UCSD-AML1 (cell line): Measurements from ENCODE around the gene TOPORS.
"Not testable (repeated sequence)": the region's sequence is repeated elsewhere in the genome, so short reads cannot be mapped to it uniquely, and the experiment has no call there.

Experiments
- DNase-seq: peaks from one replicate; lab custom pipeline; 2025; ENCODE audit not compliant: unreplicated experiment; lab: John Stamatoyannopoulos, UW

TOPORS gene

GRCh38 chr9:32566770-32567169 lies 14.4 kb upstream of the TOPORS start:
- DNase-seq = no peak

- DNase-seq = no peak
Measured at GRCh38 chr9:32565967-32566366, 13.6 kb upstream of the TOPORS start.

GRCh38 chr9:32558408-32558934 lies 6.1 kb upstream of the TOPORS start:
- DNase-seq = no peak

GRCh38 chr9:32554591-32554990 lies 2.2 kb upstream of the TOPORS start:
- no peak for DNase-seq

- no peak for DNase-seq
Measured at GRCh38 chr9:32554107-32554506, 1.7 kb upstream of the TOPORS start.

- DNase-seq = peak; percentile 51
Measured at GRCh38 chr9:32551276-32552051, 922 bp downstream of the TOPORS start.

GRCh38 chr9:32550562-32551275 lies 1.7 kb downstream of the TOPORS start:
- peak; percentile 94 for DNase-seq

- DNase-seq = no peak
Measured at GRCh38 chr9:32550150-32550561, 2.2 kb downstream of the TOPORS start.

- DNase-seq = not testable (repeated sequence)
Measured at GRCh38 chr9:32548213-32548612, 4.2 kb downstream of the TOPORS start.

GRCh38 chr9:32545884-32546283 lies 6.5 kb downstream of the TOPORS start:
- no peak for DNase-seq

- no peak for DNase-seq
Measured at GRCh38 chr9:32543047-32543446, 9.3 kb downstream of the TOPORS start.

GRCh38 chr9:32533816-32534215 lies 18.6 kb downstream of the TOPORS start:
- DNase-seq = no peak

- no peak for DNase-seq
Measured at GRCh38 chr9:32533336-32533735, 19.1 kb downstream of the TOPORS start.

GRCh38 chr9:32526707-32527048 lies 25.7 kb downstream of the TOPORS start:
- no peak for DNase-seq

- DNase-seq = peak; percentile 92
Measured at GRCh38 chr9:32526041-32526706, 26.2 kb downstream of the TOPORS start, which contains the start of gene RIGI. Gene RIGI, minus strand, starts transcription at chr9:32526196. Its CDS starts 30 bp downstream, at chr9:32526166.

GRCh38 chr9:32525709-32526030 lies 26.7 kb downstream of the TOPORS start:
- DNase-seq = no peak

GRCh38 chr9:32524892-32525708 lies 27.3 kb downstream of the TOPORS start:
- DNase-seq = peak; percentile 32

GRCh38 chr9:32524558-32524891 lies 27.9 kb downstream of the TOPORS start:
- not testable (repeated sequence) for DNase-seq

GRCh38 chr9:32523910-32524309 lies 28.5 kb downstream of the TOPORS start:
- no peak for DNase-seq

GRCh38 chr9:32518276-32518675 lies 34.1 kb downstream of the TOPORS start:
- DNase-seq = no peak

- no peak for DNase-seq
Measured at GRCh38 chr9:32516241-32516640, 36.1 kb downstream of the TOPORS start.
